PFSK-1 (cell line): ENCODE measurements around the gene LMO7.

Experiments
- FOXP2 ChIP-seq: optimal IDR thresholded peaks from 2 replicates; pipeline ENCODE3; 2011; ENCODE audit warnings: borderline replicate concordance, control low read depth, inconsistent platforms; ENCODE audit not compliant: insufficient read depth; ENCODE audit errors: extremely low read length, extremely low read depth
- POLR2AphosphoS5 ChIP-seq: IDR thresholded peaks from 2 replicates; pipeline ENCODE4 v1.6.1; 2012; ENCODE audit warnings: low read depth, mild to moderate bottlenecking, control low read depth, low read length, moderate library complexity
- SIN3A ChIP-seq: IDR thresholded peaks from 2 replicates; pipeline ENCODE4 v1.6.1; 2012; ENCODE audit warnings: mild to moderate bottlenecking, low read length, moderate library complexity, borderline replicate concordance; ENCODE audit not compliant: insufficient read depth
- TAF1 ChIP-seq: IDR thresholded peaks from 2 replicates; pipeline ENCODE4 v1.6.1; 2012; ENCODE audit warnings: low read length, control low read depth, borderline replicate concordance; ENCODE audit not compliant: insufficient read depth
- TF ChIP-seq, protein P1 (sequence below), 2 experiments: IDR thresholded peaks; 2 replicates each; pipeline versions ENCODE4 v1.6.1 to v1.8.0; 2011 to 2012; ENCODE audit warnings: low read depth in 2 of 2, low read length in 2 of 2, control low read depth in 1 of 2, inconsistent platforms in 1 of 2, mild to moderate bottlenecking in 1 of 2, moderate library complexity in 1 of 2; ENCODE audit not compliant: insufficient read depth in 1 of 2

LMO7 gene

DNA sequence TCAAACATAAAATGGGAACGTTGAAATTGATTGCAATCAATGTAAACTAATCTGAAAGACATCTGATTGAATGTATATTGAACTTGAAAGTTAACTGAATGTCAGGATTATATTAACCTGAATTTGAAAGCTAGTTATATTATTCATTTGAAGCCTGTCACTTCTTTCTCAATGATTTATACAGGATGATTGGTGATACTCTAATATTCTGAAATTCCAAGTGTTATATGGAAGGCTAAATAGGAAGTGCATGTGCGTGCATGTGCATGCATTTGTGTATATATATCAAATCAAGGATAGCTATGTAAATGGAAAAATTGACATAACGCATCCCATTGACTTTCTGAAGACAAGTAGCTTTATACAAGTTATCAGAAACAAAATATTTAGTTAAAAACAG, 143.3 kb downstream of the LMO7 start:
- no peak for TF ChIP-seq FOXP2
- no peak for TF ChIP-seq POLR2AphosphoS5
- no peak for TF ChIP-seq SIN3A
- TF ChIP-seq, protein P1, sequence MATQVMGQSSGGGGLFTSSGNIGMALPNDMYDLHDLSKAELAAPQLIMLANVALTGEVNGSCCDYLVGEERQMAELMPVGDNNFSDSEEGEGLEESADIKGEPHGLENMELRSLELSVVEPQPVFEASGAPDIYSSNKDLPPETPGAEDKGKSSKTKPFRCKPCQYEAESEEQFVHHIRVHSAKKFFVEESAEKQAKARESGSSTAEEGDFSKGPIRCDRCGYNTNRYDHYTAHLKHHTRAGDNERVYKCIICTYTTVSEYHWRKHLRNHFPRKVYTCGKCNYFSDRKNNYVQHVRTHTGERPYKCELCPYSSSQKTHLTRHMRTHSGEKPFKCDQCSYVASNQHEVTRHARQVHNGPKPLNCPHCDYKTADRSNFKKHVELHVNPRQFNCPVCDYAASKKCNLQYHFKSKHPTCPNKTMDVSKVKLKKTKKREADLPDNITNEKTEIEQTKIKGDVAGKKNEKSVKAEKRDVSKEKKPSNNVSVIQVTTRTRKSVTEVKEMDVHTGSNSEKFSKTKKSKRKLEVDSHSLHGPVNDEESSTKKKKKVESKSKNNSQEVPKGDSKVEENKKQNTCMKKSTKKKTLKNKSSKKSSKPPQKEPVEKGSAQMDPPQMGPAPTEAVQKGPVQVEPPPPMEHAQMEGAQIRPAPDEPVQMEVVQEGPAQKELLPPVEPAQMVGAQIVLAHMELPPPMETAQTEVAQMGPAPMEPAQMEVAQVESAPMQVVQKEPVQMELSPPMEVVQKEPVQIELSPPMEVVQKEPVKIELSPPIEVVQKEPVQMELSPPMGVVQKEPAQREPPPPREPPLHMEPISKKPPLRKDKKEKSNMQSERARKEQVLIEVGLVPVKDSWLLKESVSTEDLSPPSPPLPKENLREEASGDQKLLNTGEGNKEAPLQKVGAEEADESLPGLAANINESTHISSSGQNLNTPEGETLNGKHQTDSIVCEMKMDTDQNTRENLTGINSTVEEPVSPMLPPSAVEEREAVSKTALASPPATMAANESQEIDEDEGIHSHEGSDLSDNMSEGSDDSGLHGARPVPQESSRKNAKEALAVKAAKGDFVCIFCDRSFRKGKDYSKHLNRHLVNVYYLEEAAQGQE (IDR thresholded peaks at IDR 0.05; ENCODE audit: insufficient read depth in 1 of 2, low read depth in 2 of 2, low read length in 2 of 2) = no peak
- no peak for TF ChIP-seq TAF1

DNA sequence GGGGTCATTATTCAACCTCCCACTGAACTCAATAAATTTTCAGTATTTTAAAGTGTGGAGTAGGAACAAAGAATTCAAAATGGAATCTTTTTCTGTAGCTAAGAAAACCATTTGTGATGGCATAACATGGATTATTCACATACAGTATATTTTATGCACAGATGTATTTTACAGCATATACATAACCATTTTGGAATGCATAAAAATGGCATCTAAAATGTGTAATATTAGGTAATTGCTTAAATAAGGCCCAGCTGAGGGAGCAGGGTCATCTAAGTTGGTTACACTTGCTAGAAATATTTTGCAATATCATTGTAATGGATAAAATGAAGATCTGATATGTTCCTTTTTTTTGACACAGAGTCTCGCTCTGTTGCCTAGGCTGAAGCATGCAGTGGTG, 146.9 kb downstream of the LMO7 start:
- TF ChIP-seq, protein P1 (IDR thresholded peaks at IDR 0.05; ENCODE audit: insufficient read depth in 1 of 2, low read depth in 2 of 2, low read length in 2 of 2) = no peak
- TF ChIP-seq POLR2AphosphoS5 = no peak
- no peak for TF ChIP-seq SIN3A

DNA sequence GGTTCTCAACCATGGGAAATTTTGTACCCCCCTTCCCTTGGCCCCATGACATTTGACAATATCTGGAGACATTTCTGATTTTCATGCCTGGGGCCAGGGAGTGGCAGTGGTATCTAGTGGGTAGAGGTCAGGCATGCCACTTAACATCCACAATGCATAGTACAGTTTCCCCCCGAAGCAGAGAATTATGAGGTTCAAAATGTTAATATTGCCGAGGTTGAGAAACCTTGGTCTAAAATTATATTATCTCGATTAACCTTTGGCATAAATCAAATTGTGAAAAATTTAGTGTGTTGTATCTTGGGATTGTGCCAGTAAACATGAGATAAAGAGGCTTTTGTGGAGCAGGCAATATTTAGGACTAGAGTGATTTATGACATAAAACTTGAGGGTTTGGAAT, 147.9 kb downstream of the LMO7 start:
- TF ChIP-seq FOXP2 = no peak
- no peak for TF ChIP-seq POLR2AphosphoS5

DNA sequence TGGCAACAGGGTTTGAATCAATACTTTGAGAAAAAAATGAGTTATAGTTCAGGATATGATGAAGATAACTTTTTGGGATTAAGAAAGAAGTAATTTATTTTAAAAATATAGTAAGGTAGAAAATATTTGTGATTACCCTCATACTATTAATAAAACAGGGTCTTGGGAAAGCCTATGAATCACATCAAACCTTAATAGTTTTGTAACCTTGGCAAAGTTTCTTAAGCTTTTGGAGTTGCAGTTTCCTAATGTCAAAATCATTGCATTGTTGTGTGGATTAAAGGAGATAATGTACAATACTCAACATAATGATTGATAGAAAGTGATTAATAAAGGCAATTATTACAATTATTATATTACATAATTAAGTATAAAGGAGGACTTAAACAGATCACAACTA, 149.0 kb downstream of the LMO7 start:
- TF ChIP-seq SIN3A = no peak
- TF ChIP-seq POLR2AphosphoS5 = no peak
- no peak for TF ChIP-seq FOXP2

DNA sequence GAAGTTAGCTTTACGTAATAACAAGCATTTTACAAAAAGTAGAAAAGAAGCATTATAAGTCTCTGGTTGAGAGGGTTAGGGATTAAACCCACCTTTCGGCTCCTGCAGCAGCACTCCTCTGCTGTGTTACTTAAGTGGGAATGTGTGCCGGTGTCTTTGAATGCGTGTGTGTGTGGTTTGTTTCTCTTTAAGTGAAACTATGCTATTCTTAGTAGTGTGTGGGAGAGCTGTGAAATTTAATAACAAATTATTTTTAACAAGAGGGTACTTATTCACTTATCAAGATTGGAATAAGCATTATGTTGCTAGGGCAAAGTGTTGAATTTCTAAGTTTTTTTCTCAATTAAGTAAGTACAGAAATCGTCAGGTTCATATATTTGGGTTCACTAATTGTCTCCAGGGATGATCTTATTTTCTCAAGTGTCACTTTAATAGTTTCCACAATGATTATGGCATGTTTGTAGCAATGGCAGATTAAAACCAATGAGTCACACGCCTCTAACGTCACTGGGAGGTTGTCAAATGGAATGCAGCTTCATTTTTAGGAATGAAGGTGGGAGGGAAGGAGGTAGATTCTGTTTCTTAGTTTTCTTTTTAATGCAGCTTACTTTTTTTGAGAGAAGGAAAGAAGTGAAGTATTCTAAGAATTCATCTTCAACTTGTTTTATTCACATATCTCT, 151.3 kb downstream of the LMO7 start:
- TF ChIP-seq TAF1 = no peak
- TF ChIP-seq FOXP2 = no peak
- TF ChIP-seq SIN3A = no peak
- no peak for TF ChIP-seq POLR2AphosphoS5
- TF ChIP-seq, protein P1 (IDR thresholded peaks at IDR 0.05; ENCODE audit: insufficient read depth in 1 of 2, low read depth in 2 of 2, low read length in 2 of 2) = no peak

DNA sequence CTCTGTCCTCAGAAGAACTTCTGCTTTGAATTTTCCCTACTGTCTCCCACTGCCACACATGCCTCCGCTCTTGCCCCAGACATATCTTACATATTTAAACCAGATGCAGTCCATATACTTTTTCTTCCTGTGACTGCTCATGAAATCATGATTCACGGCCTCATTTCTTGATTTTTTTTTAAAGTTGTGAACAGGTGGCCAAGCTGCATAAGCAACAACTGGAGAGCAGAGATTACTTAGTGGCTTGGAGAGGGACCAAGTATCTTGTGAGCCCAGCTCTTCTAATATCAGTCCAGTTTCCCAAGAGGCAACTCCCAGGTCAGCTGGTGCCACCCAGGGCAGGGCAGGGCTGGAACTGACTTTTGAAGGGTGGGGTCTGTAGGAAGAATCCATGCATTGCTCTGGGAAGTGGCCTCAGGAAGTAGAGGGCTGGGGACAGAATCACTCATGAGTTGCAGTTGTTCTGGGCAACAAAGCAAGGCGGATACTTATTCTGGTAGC, 152.4 kb downstream of the LMO7 start:
- TF ChIP-seq SIN3A (no peak), POLR2AphosphoS5 (no peak)
